ENCODE results near the gene MAGED4.

Gene MAGED4

GRCh38 chrX:52213276-52213675 lies 28.6 kb downstream of the MAGED4 start:
- TF ChIP-seq, protein P1, sequence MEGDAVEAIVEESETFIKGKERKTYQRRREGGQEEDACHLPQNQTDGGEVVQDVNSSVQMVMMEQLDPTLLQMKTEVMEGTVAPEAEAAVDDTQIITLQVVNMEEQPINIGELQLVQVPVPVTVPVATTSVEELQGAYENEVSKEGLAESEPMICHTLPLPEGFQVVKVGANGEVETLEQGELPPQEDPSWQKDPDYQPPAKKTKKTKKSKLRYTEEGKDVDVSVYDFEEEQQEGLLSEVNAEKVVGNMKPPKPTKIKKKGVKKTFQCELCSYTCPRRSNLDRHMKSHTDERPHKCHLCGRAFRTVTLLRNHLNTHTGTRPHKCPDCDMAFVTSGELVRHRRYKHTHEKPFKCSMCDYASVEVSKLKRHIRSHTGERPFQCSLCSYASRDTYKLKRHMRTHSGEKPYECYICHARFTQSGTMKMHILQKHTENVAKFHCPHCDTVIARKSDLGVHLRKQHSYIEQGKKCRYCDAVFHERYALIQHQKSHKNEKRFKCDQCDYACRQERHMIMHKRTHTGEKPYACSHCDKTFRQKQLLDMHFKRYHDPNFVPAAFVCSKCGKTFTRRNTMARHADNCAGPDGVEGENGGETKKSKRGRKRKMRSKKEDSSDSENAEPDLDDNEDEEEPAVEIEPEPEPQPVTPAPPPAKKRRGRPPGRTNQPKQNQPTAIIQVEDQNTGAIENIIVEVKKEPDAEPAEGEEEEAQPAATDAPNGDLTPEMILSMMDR (IDR thresholded peaks at IDR 0.05), result no peak
- DNase-seq (ENCODE audit: low spot score), result no peak
- H3K27ac ChIP-seq, result no peak overlapping the region
- H3K4me3 ChIP-seq, result no peak overlapping the region

GRCh38 chrX:52216541-52216940 lies 31.9 kb downstream of the MAGED4 start:
- TF ChIP-seq, protein P1 (IDR thresholded peaks at IDR 0.05), result no peak
- DNase-seq (ENCODE audit: low spot score), result no peak
- H3K4me3 ChIP-seq, result no peak overlapping the region
- H3K27ac ChIP-seq, result no peak overlapping the region

- DNase-seq (ENCODE audit: low spot score), result no peak
- Histone ChIP-seq H3K27ac (no peak overlapping the region), H3K4me3 (no peak overlapping the region)
- TF ChIP-seq, protein P1 (IDR thresholded peaks at IDR 0.05), result no peak
These were observed 32.9 kb downstream of the MAGED4 start for GRCh38 chrX:52217494-52218160.

DNA sequence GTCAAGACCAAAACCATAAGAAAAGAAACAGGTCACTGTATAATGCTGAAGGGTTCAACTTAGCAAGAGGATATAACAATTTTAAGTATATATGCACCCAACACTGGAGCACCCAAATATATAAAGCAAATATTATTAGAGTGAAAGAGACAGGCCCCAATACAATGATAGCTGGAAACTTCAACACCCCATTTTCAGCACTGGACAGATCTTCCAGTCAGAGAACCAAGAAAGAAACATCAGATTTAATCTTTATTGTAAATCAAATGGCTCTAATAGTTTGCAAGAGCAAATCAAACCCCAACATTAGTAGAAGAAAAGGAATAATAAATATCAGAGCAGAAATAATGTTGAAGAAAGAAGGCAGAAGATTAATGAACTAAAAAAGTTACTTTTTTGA lies 36.2 kb downstream of the MAGED4 start:
- Histone ChIP-seq H3K27ac (no peak overlapping the region), H3K4me3 (no peak overlapping the region)
- TF ChIP-seq, protein P1 (IDR thresholded peaks at IDR 0.05), result no peak
- no peak for DNase-seq (ENCODE audit: low spot score)

Measured in coronary artery (tissue), 2 donors.